Heart left ventricle (tissue), 13 donors: ENCODE measurements around the gene DNAJC6.
"Not testable (repeated sequence)": the region's sequence is repeated elsewhere in the genome, so short reads cannot be mapped to it uniquely, and the experiment has no call there.

Source experiments
- POLR2A ChIP-seq, 2 donors: fragments of 450-650 bp; IDR thresholded peaks; one replicate each; pipeline ENCODE4 v1.6.1; 2017; ENCODE audit warnings: antibody characterized with exemption in 2 of 2, mild to moderate bottlenecking in 2 of 2, moderate library complexity in 2 of 2
- TF ChIP-seq, protein P1 (sequence below), 12 donors: fragments of 200-600 bp; sonication (generic) in 4 of 12; IDR thresholded peaks; one replicate each; pipeline versions ENCODE4 v1.5.0 to v1.8.0; 2018 to 2022; ENCODE audit warnings: antibody characterized with exemption in 12 of 12, mild to moderate bottlenecking in 5 of 12
- donor health status: ischemic (EF 13 %, LVEDD 7.1; RV severe dilation, severe dysfunction).
- donor health status: DM: no; HTN: yes; CAD: no.
- donor health status: DM: no; HTN: no; CAD: no.
- donor health status: ischemic (EF 25% LVEDD 6.9; RV normal size, moderate dysfunction).
- donor health status: ischemic (EF 25% LVEDD 5.7; RV mildly dilated, moderate dysfunction).
- donor health status: ischemic (EF 35%, LVEDD 5.7; RV mildly dilated, moderate dysfunction).
- donor health status: nonischemic (EF 11% LVEDD 7.7; RV severe dilation, severe dysfunction).
- donor health status: DM: yes; HTN: yes; CAD: no.
- donor health status: PGD.
- donor health status: ischemic (EF 29% LVEDD 5.4; RV normal size, mild dysfunction).
- donor health status: nonischemic (EF 23%, LVEDD 6.1; RV moderate dilation, normal function).

DNA sequence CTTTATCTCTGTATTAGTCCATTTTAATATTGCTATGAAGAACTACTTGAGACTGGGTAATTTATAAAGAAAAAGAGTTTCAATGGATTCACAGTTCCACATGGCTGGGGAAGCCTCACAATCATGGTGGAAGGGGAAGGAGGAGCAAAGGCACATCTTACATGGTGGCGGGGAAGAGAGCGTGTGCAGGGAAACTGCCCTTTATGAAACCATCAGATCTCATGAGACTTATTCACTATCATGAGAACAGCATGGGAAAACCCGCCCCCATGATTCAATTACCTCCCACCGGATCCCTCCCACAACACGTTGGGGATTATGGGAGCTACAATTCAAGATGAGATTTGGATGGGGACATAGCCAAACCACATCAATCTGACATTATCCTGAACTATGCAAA is 75.1 kb downstream of the DNAJC6 start:
- TF ChIP-seq, protein P1, sequence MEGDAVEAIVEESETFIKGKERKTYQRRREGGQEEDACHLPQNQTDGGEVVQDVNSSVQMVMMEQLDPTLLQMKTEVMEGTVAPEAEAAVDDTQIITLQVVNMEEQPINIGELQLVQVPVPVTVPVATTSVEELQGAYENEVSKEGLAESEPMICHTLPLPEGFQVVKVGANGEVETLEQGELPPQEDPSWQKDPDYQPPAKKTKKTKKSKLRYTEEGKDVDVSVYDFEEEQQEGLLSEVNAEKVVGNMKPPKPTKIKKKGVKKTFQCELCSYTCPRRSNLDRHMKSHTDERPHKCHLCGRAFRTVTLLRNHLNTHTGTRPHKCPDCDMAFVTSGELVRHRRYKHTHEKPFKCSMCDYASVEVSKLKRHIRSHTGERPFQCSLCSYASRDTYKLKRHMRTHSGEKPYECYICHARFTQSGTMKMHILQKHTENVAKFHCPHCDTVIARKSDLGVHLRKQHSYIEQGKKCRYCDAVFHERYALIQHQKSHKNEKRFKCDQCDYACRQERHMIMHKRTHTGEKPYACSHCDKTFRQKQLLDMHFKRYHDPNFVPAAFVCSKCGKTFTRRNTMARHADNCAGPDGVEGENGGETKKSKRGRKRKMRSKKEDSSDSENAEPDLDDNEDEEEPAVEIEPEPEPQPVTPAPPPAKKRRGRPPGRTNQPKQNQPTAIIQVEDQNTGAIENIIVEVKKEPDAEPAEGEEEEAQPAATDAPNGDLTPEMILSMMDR (IDR thresholded peaks at IDR 0.05): not testable (repeated sequence)
- not testable (repeated sequence) for TF ChIP-seq POLR2A (IDR thresholded peaks at IDR 0.05)
